Measurements from ENCODE around the gene PIEZO2.

The PIEZO2 gene

DNA sequence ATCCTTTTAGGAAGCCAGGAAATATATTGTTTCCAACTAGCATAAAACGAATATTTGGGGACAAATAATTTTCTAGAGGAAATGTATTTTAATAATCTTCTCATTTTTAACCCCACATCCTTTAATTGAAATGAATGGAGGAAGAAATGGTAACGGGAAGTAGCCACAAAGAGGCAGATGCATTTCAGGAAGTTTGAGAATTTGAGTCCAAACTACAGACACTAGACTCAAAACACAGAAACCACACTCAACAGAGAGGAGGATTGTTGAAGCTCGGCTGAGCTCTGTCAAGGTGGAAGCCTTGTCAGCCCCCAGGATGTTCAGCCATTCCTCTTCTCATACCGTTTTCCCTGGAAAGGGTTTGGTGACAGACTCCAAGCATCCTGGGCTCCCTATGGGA lies 335.0 kb downstream of the PIEZO2 start:
- Histone ChIP-seq H3K27me3 (ENCODE audit: control insufficient read depth, insufficient read depth, low read length) (no peaks in the 10 kb centered on the region), H3K27ac (ENCODE audit: low read depth, low read length) (no peak overlapping the region), H3K4me1 (ENCODE audit: control insufficient read depth, insufficient read depth, low read length) (no peaks in the 10 kb centered on the region), H3K4me3 (ENCODE audit: low read length) (no peak overlapping the region), H3K36me3 (ENCODE audit: control insufficient read depth, insufficient read depth, low read length) (no peaks in the 10 kb centered on the region), H3K9ac (ENCODE audit: low read length) (no peak overlapping the region)

- H3K4me1 ChIP-seq (ENCODE audit: control insufficient read depth, insufficient read depth, low read length), result no peaks in the 10 kb centered on the region
- no peak overlapping the region for H3K4me3 ChIP-seq (ENCODE audit: low read length)
- no peak overlapping the region for H3K27ac ChIP-seq (ENCODE audit: low read depth, low read length)
- H3K9ac ChIP-seq (ENCODE audit: low read length), result no peak overlapping the region
- no peaks in the 10 kb centered on the region for H3K27me3 ChIP-seq (ENCODE audit: control insufficient read depth, insufficient read depth, low read length)
- H3K36me3 ChIP-seq (ENCODE audit: control insufficient read depth, insufficient read depth, low read length), result no peaks in the 10 kb centered on the region
These were observed 343.7 kb downstream of the PIEZO2 start for GRCh38 chr18:10805587-10806118.

GRCh38 chr18:10804126-10804525 lies 345.2 kb downstream of the PIEZO2 start:
- Histone ChIP-seq H3K4me1 (ENCODE audit: control insufficient read depth, insufficient read depth, low read length) (no peaks in the 10 kb centered on the region), H3K36me3 (ENCODE audit: control insufficient read depth, insufficient read depth, low read length) (no peaks in the 10 kb centered on the region), H3K27ac (ENCODE audit: low read depth, low read length) (no peak overlapping the region), H3K4me3 (ENCODE audit: low read length) (no peak overlapping the region), H3K9ac (ENCODE audit: low read length) (no peak overlapping the region), H3K27me3 (ENCODE audit: control insufficient read depth, insufficient read depth, low read length) (no peaks in the 10 kb centered on the region)

GRCh38 chr18:10798727-10799550 lies 350.4 kb downstream of the PIEZO2 start:
- H3K4me3 ChIP-seq (ENCODE audit: low read length), result no peak overlapping the region
- no peak overlapping the region for H3K9ac ChIP-seq (ENCODE audit: low read length)
- H3K27ac ChIP-seq (ENCODE audit: low read depth, low read length), result no peak overlapping the region
- H3K36me3 ChIP-seq (ENCODE audit: control insufficient read depth, insufficient read depth, low read length), result no peaks in the 10 kb centered on the region
- H3K4me1 ChIP-seq (ENCODE audit: control insufficient read depth, insufficient read depth, low read length), result no peaks in the 10 kb centered on the region
- H3K27me3 ChIP-seq (ENCODE audit: control insufficient read depth, insufficient read depth, low read length), result no peaks in the 10 kb centered on the region

GRCh38 chr18:10797896-10798295 lies 351.5 kb downstream of the PIEZO2 start:
- no peaks in the 10 kb centered on the region for H3K4me1 ChIP-seq (ENCODE audit: control insufficient read depth, insufficient read depth, low read length)
- no peaks in the 10 kb centered on the region for H3K27me3 ChIP-seq (ENCODE audit: control insufficient read depth, insufficient read depth, low read length)
- H3K9ac ChIP-seq (ENCODE audit: low read length), result no peak overlapping the region
- H3K36me3 ChIP-seq (ENCODE audit: control insufficient read depth, insufficient read depth, low read length), result no peaks in the 10 kb centered on the region
- no peak overlapping the region for H3K4me3 ChIP-seq (ENCODE audit: low read length)
- no peak overlapping the region for H3K27ac ChIP-seq (ENCODE audit: low read depth, low read length)

GRCh38 chr18:10794771-10795170 lies 354.6 kb downstream of the PIEZO2 start:
- no peaks in the 10 kb centered on the region for H3K36me3 ChIP-seq (ENCODE audit: control insufficient read depth, insufficient read depth, low read length)
- no peak overlapping the region for H3K27ac ChIP-seq (ENCODE audit: low read depth, low read length)
- H3K9ac ChIP-seq (ENCODE audit: low read length), result no peak overlapping the region
- no peaks in the 10 kb centered on the region for H3K27me3 ChIP-seq (ENCODE audit: control insufficient read depth, insufficient read depth, low read length)
- H3K4me3 ChIP-seq (ENCODE audit: low read length), result no peak overlapping the region
- no peaks in the 10 kb centered on the region for H3K4me1 ChIP-seq (ENCODE audit: control insufficient read depth, insufficient read depth, low read length)

- H3K36me3 ChIP-seq (ENCODE audit: control insufficient read depth, insufficient read depth, low read length), result no peaks in the 10 kb centered on the region
- no peak overlapping the region for H3K4me3 ChIP-seq (ENCODE audit: low read length)
- no peaks in the 10 kb centered on the region for H3K4me1 ChIP-seq (ENCODE audit: control insufficient read depth, insufficient read depth, low read length)
- H3K9ac ChIP-seq (ENCODE audit: low read length), result no peak overlapping the region
- H3K27ac ChIP-seq (ENCODE audit: low read depth, low read length), result no peak overlapping the region
- no peaks in the 10 kb centered on the region for H3K27me3 ChIP-seq (ENCODE audit: control insufficient read depth, insufficient read depth, low read length)
These were observed 355.5 kb downstream of the PIEZO2 start for GRCh38 chr18:10793730-10794370.

DNA sequence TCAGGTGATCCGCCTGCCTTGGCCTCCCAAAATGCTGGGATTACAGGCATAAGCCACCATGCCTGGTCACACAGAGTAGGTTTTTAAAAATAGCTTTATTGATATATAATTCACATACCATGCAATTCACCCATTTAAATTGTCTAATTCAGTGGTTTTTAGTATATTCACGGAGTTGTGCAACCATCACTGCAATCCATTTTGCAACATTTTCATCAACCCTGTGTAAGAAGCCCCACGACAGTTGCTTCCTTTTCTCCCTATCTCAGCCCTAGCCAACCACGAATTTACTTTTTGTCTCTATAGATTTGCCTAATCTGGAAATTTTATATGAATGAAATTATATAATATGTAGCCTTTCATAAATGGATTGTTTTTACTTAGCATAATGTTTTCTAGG lies 357.2 kb downstream of the PIEZO2 start:
- Histone ChIP-seq H3K4me3 (ENCODE audit: low read length) (no peak overlapping the region), H3K4me1 (ENCODE audit: control insufficient read depth, insufficient read depth, low read length) (no peaks in the 10 kb centered on the region), H3K36me3 (ENCODE audit: control insufficient read depth, insufficient read depth, low read length) (no peaks in the 10 kb centered on the region), H3K27ac (ENCODE audit: low read depth, low read length) (no peak overlapping the region), H3K27me3 (ENCODE audit: control insufficient read depth, insufficient read depth, low read length) (no peaks in the 10 kb centered on the region), H3K9ac (ENCODE audit: low read length) (no peak overlapping the region)

GRCh38 chr18:10791169-10791831 lies 358.1 kb downstream of the PIEZO2 start:
- H3K36me3 ChIP-seq (ENCODE audit: control insufficient read depth, insufficient read depth, low read length), result no peaks in the 10 kb centered on the region
- H3K27me3 ChIP-seq (ENCODE audit: control insufficient read depth, insufficient read depth, low read length), result no peaks in the 10 kb centered on the region
- H3K27ac ChIP-seq (ENCODE audit: low read depth, low read length), result no peak overlapping the region
- no peak overlapping the region for H3K4me3 ChIP-seq (ENCODE audit: low read length)
- no peaks in the 10 kb centered on the region for H3K4me1 ChIP-seq (ENCODE audit: control insufficient read depth, insufficient read depth, low read length)
- no peak overlapping the region for H3K9ac ChIP-seq (ENCODE audit: low read length)

GRCh38 chr18:10789180-10789579 lies 360.2 kb downstream of the PIEZO2 start:
- Histone ChIP-seq H3K27ac (ENCODE audit: low read depth, low read length) (no peak overlapping the region), H3K36me3 (ENCODE audit: control insufficient read depth, insufficient read depth, low read length) (no peaks in the 10 kb centered on the region), H3K27me3 (ENCODE audit: control insufficient read depth, insufficient read depth, low read length) (no peaks in the 10 kb centered on the region), H3K4me3 (ENCODE audit: low read length) (no peak overlapping the region), H3K4me1 (ENCODE audit: control insufficient read depth, insufficient read depth, low read length) (no peaks in the 10 kb centered on the region), H3K9ac (ENCODE audit: low read length) (no peak overlapping the region)

- Histone ChIP-seq H3K27me3 (ENCODE audit: control insufficient read depth, insufficient read depth, low read length) (no peaks in the 10 kb centered on the region), H3K27ac (ENCODE audit: low read depth, low read length) (no peak overlapping the region), H3K9ac (ENCODE audit: low read length) (no peak overlapping the region), H3K4me1 (ENCODE audit: control insufficient read depth, insufficient read depth, low read length) (no peaks in the 10 kb centered on the region), H3K4me3 (ENCODE audit: low read length) (no peak overlapping the region), H3K36me3 (ENCODE audit: control insufficient read depth, insufficient read depth, low read length) (no peaks in the 10 kb centered on the region)
These were observed 362.0 kb downstream of the PIEZO2 start for GRCh38 chr18:10787293-10787901.

DNA sequence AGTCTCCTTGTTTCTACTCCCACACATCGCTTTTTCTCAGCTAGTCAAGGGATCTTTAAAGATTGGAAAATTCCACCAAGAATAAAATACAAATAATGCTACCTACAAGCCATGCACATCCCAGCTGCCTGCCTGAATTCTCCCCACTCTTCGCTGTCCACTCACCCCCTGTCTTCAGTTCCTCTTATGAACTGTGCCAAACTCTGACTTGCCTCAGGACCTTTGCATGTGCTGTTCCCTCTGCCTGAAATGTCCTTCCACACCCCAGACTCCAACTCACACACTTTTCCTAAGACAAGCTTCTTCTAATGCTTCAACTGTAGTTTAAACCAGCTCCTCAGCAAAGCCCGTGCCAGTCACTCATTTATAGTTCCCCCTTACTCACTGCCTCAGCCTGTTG lies 363.6 kb downstream of the PIEZO2 start:
- Histone ChIP-seq H3K27ac (ENCODE audit: low read depth, low read length) (no peak overlapping the region), H3K36me3 (ENCODE audit: control insufficient read depth, insufficient read depth, low read length) (no peaks in the 10 kb centered on the region), H3K27me3 (ENCODE audit: control insufficient read depth, insufficient read depth, low read length) (no peaks in the 10 kb centered on the region), H3K9ac (ENCODE audit: low read length) (no peak overlapping the region), H3K4me3 (ENCODE audit: low read length) (no peak overlapping the region), H3K4me1 (ENCODE audit: control insufficient read depth, insufficient read depth, low read length) (no peaks in the 10 kb centered on the region)

Data from rectal smooth muscle tissue (tissue), 1 donor.